Neuronal stem cell (in vitro differentiated cells): ENCODE measurements around the gene IRF2BPL.
A peak's percentile ranks its signal among the peaks of the same experiment; 100 is the strongest.

ENCODE experiments used
- DNase-seq: peaks from one replicate; pipeline ENCODE4 v3.0.0-alpha.2; 2013; ENCODE audit warnings: low spot score
- H2AFZ ChIP-seq: one replicate; pipeline ENCODE4 v1.6.1; 2013; ENCODE audit warnings: mild to moderate bottlenecking, low read length, inconsistent platforms
- H2AK5ac ChIP-seq: 2 replicates; pipeline ENCODE4 v1.6.1; 2013; ENCODE audit warnings: low read depth, mild to moderate bottlenecking, inconsistent platforms, low read length, moderate library complexity, mixed read lengths
- H2BK120ac ChIP-seq: 2 replicates; pipeline ENCODE4 v1.6.1; 2013; ENCODE audit warnings: low read depth, mild to moderate bottlenecking, inconsistent platforms, low read length, moderate library complexity, mixed read lengths
- H2BK12ac ChIP-seq: one replicate; pipeline ENCODE4 v1.6.1; 2013; ENCODE audit warnings: low read length, inconsistent platforms
- H2BK15ac ChIP-seq: 2 replicates; pipeline ENCODE4 v1.6.1; 2013; ENCODE audit warnings: mild to moderate bottlenecking, low read length, inconsistent platforms, mixed read lengths
- H2BK5ac ChIP-seq: one replicate; pipeline ENCODE4 v1.6.1; 2013; ENCODE audit warnings: inconsistent platforms, mild to moderate bottlenecking, low read length, moderate library complexity
- H3K14ac ChIP-seq: one replicate; pipeline ENCODE4 v1.6.1; 2013; ENCODE audit warnings: low read length, inconsistent platforms
- H3K18ac ChIP-seq: 2 replicates; pipeline ENCODE4 v1.6.1; 2013; ENCODE audit warnings: low read length, inconsistent platforms
- H3K23ac ChIP-seq: 2 replicates; pipeline ENCODE4 v1.6.1; 2013; ENCODE audit warnings: low read depth, mild to moderate bottlenecking, mixed read lengths, low read length, inconsistent platforms; ENCODE audit not compliant: poor library complexity
- H3K27ac ChIP-seq: replicated peaks from 3 replicates; pipeline ENCODE4 v1.5.1; 2013; ENCODE audit warnings: low read length, inconsistent platforms
- H3K27me3 ChIP-seq, 3 experiments: 2 replicates each; pipeline ENCODE4 v1.6.1; 2013; ENCODE audit warnings: low read length in 3 of 3, mild to moderate bottlenecking in 2 of 3, inconsistent platforms in 1 of 3, low read depth in 1 of 3, mixed read lengths in 1 of 3, moderate library complexity in 1 of 3; ENCODE audit not compliant: control insufficient read depth in 3 of 3, insufficient read depth in 3 of 3
- H3K36me3 ChIP-seq, 2 donors: replicated peaks in 1 of 2; 2 replicates each; pipeline ENCODE4 v1.6.1; 2013; ENCODE audit warnings: low read length in 2 of 2; ENCODE audit not compliant: control insufficient read depth in 2 of 2, insufficient read depth in 2 of 2
- H3K4ac ChIP-seq: 2 replicates; pipeline ENCODE4 v1.6.1; 2013; ENCODE audit warnings: inconsistent platforms, mild to moderate bottlenecking, low read length, moderate library complexity
- H3K4me1 ChIP-seq, 2 donors: 1 replicate in 1 of 2; 2 replicates in 1 of 2; pipeline ENCODE4 v1.6.1; 2013; ENCODE audit warnings: low read length in 2 of 2, low read depth in 1 of 2; ENCODE audit not compliant: control insufficient read depth in 2 of 2, insufficient read depth in 1 of 2
- H3K4me2 ChIP-seq: one replicate; pipeline ENCODE4 v1.6.1; 2013; ENCODE audit warnings: mild to moderate bottlenecking, low read length, inconsistent platforms; ENCODE audit not compliant: insufficient read depth, poor library complexity, severe bottlenecking
- H3K4me3 ChIP-seq, 2 donors: 2 replicates each; pipeline ENCODE4 v1.5.1; 2013; ENCODE audit warnings: low read length in 2 of 2, mild to moderate bottlenecking in 2 of 2, inconsistent platforms in 1 of 2, moderate library complexity in 1 of 2
- H3K79me1 ChIP-seq: one replicate; pipeline ENCODE4 v1.6.1; 2013; ENCODE audit warnings: low read depth, mild to moderate bottlenecking, inconsistent platforms, low read length, moderate library complexity
- H3K9ac ChIP-seq: one replicate; pipeline ENCODE4 v1.6.1; 2013; ENCODE audit warnings: mild to moderate bottlenecking, low read depth, low read length, inconsistent platforms; ENCODE audit not compliant: poor library complexity
- H3K9me3 ChIP-seq, 2 donors: replicated peaks in 1 of 2; 2 replicates each; pipeline versions ENCODE3 to v1.6.1; 2013; ENCODE audit warnings: low read length in 2 of 2, mild to moderate bottlenecking in 2 of 2, inconsistent platforms in 1 of 2, low read depth in 1 of 2, mixed read lengths in 1 of 2, moderate library complexity in 1 of 2; ENCODE audit not compliant: control insufficient read depth in 2 of 2, insufficient read depth in 1 of 2
- H4K8ac ChIP-seq: one replicate; pipeline ENCODE4 v1.6.1; 2013; ENCODE audit warnings: low read depth, mild to moderate bottlenecking, inconsistent platforms, low read length, moderate library complexity
- H4K91ac ChIP-seq: one replicate; pipeline ENCODE4 v1.6.1; 2013; ENCODE audit warnings: low read length, low read depth, mild to moderate bottlenecking, inconsistent platforms; ENCODE audit not compliant: poor library complexity
- WGBS, 2 donors: extraction: QIAGEN DNeasy Blood & Tissue Kit; methylation state at CpG; one replicate each; pipeline ENCODE4 v1.1.7; 2013; ENCODE audit warnings: missing lambda C conversion rate in 2 of 2, mixed read lengths in 1 of 2; ENCODE audit not compliant: insufficient read length in 2 of 2, insufficient replicate concordance in 1 of 2; ENCODE audit errors: extremely low coverage in 2 of 2; 5-methylcytosine and 5-hydroxymethylcytosine counted together

The IRF2BPL gene

DNA sequence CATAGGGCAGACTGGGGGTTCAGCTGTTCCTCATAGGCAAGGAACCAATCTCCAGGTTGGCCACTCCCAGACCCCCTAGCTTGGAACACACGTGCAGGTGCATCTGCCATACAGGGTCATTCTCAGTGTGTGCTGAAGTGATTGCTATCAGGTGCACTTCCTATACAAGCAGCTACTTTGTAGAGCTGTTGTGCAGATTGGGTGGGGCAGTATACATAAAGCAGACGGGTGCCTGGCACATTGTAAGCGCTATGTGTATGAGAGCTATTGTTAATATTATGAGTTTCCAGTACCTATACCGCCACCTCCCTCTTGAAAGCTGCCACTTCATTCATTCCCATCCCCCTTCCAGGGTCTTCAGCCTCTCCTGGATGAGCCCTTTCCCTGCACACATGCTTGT, 17.3 kb downstream of the IRF2BPL start:
- Histone ChIP-seq H3K4me1 (peaks cover 10 to 20% of the 10 kb centered on the region in 2 donors), H2BK15ac (peak overlapping the region; percentile 32), H3K27me3 (peaks cover 0 to 12% (median 0%) of the 10 kb centered on the region in 3 experiments), H3K9me3 (no peaks in the 10 kb centered on the region), H3K23ac (no peak overlapping the region), H4K8ac (no peak overlapping the region), H3K4ac (no peak overlapping the region), H3K79me1 (no peaks in the 10 kb centered on the region), H2BK5ac (no peak overlapping the region), H2AK5ac (no peak overlapping the region), H3K9ac (no peak overlapping the region), H3K36me3 (no peaks in the 10 kb centered on the region), H2BK120ac (no peak overlapping the region), H3K27ac (no peak overlapping the region), H2BK12ac (no peak overlapping the region), H3K4me2 (no peak overlapping the region), H2AFZ (no peak overlapping the region), H3K18ac (no peak overlapping the region), H4K91ac (no peak overlapping the region), H3K4me3 (no peak overlapping the region), H3K14ac (no peak overlapping the region)
- no CpG with 5 or more reads among the region's 4 CpGs for WGBS, 2 donors
- no peak for DNase-seq

DNA sequence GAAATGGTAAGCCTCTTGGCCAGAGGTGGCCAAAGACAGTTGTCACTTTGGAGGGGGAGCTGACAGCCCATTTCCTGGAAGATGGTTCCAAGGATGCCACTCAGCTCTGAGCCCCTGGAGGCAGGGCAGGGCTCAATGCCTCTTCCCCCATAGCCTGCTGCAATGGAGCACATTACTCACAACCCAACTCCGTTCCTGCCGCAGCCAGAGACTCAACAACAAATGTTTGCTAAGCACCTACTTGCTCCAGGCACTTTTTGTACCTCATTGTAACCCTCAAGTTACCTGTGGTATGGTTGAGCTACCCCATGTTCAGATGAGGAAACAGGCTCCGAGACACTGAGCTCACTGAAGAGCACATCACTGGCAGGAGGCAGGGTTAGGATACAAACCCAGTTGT, 19.5 kb downstream of the IRF2BPL start:
- Histone ChIP-seq H3K27ac (no peak overlapping the region), H3K4me3 (no peak overlapping the region), H3K79me1 (no peaks in the 10 kb centered on the region)

DNA sequence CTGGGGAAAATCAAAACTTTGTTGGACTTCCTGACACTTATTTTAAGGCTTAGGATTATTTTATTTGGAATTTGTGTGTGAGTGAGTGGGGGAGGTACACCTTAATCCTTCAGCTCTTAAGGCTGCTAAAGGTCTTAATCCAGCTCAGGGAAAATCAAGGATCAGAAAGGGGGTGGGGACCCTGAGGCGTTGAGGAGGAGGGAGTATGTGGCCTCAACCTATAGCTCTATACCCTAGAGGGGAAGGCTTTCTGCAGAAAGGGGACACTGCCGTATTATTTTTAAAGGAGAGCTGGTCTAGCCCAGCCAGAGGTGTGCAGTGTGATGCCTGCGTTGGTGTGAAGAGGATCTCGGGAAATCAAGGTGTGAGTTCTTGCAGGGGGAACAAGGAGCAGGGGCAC, 20.0 kb downstream of the IRF2BPL start:
- H2BK12ac ChIP-seq: no peak overlapping the region
- no peak overlapping the region for H3K4me3 ChIP-seq
- no peak overlapping the region for H2BK15ac ChIP-seq
- no CpG with 5 or more reads among the region's 4 CpGs for WGBS, 2 donors
- DNase-seq: no peak
- no peak overlapping the region for H3K4ac ChIP-seq
- H3K4me2 ChIP-seq: no peak overlapping the region
- no peaks in the 10 kb centered on the region for H3K36me3 ChIP-seq
- no peak overlapping the region for H2BK120ac ChIP-seq
- H4K8ac ChIP-seq: no peak overlapping the region
- H3K23ac ChIP-seq: no peak overlapping the region
- H3K18ac ChIP-seq: no peak overlapping the region
- no peak overlapping the region for H4K91ac ChIP-seq
- H3K9me3 ChIP-seq: no peaks in the 10 kb centered on the region
- no peak overlapping the region for H2AFZ ChIP-seq
- H3K4me1 ChIP-seq: peaks cover 5 to 25% of the 10 kb centered on the region in 2 donors
- no peak overlapping the region for H2BK5ac ChIP-seq
- no peak overlapping the region for H3K27ac ChIP-seq
- peak overlapping the region; percentile 74 for H2AK5ac ChIP-seq
- no peak overlapping the region for H3K9ac ChIP-seq
- H3K79me1 ChIP-seq: no peaks in the 10 kb centered on the region
- H3K14ac ChIP-seq: no peak overlapping the region
- peaks cover 0 to 12% (median 0%) of the 10 kb centered on the region in 3 experiments for H3K27me3 ChIP-seq

More for the DNA sequence above, 19.5 kb downstream of the IRF2BPL start:
- no peak overlapping the region for H2AFZ ChIP-seq
- H3K27me3 ChIP-seq: peaks cover 0 to 12% (median 0%) of the 10 kb centered on the region in 3 experiments
- H3K4me1 ChIP-seq: peaks cover 5 to 23% of the 10 kb centered on the region in 2 donors
- no peaks in the 10 kb centered on the region for H3K9me3 ChIP-seq
- no peak overlapping the region for H2BK15ac ChIP-seq
- no peak overlapping the region for H3K4ac ChIP-seq
- peak overlapping the region; percentile 2 for H3K18ac ChIP-seq
- no CpG with 5 or more reads among the region's 3 CpGs for WGBS, 2 donors
- H4K91ac ChIP-seq: no peak overlapping the region
- no peak overlapping the region for H2BK120ac ChIP-seq
- H3K23ac ChIP-seq: no peak overlapping the region
- no peak overlapping the region for H4K8ac ChIP-seq
- H3K14ac ChIP-seq: peak overlapping the region; percentile 64
- H2BK12ac ChIP-seq: no peak overlapping the region
- H2AK5ac ChIP-seq: peak overlapping the region; percentile 74
- H3K4me2 ChIP-seq: no peak overlapping the region
- no peak overlapping the region for H3K9ac ChIP-seq
- no peak overlapping the region for H2BK5ac ChIP-seq
- no peak for DNase-seq
- H3K36me3 ChIP-seq: no peaks in the 10 kb centered on the region

DNA sequence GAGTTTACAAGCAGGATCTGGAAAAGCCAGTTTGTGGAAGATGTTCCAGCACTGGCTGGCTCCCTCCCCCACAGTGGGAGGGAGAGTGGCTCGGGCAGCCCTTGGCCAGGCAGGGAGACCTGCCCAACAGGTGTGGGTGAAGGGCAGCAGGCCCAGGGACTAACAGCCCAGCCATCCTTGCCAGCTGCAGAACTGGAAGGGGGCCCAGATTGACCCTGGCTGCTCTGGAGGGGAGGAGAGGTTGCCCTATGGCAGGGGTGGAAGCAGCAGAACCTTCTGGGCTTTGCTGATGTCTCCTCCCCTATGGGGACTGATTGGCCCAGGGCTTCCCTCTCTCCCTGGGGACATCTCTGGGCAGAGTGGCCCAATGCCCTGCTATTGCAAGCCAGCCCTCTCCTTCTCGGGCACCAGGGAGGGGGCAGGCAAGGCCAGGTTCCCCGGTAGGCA, 20.5 kb downstream of the IRF2BPL start:
- no peak overlapping the region for H3K14ac ChIP-seq
- H3K36me3 ChIP-seq: no peaks in the 10 kb centered on the region
- H3K27ac ChIP-seq: no peak overlapping the region
- H2BK5ac ChIP-seq: no peak overlapping the region
- H4K8ac ChIP-seq: no peak overlapping the region
- peak overlapping the region; percentile 12 for H2AK5ac ChIP-seq
- WGBS, 2 donors: no CpG with 5 or more reads among the region's 3 CpGs
- H4K91ac ChIP-seq: no peak overlapping the region
- H3K79me1 ChIP-seq: no peaks in the 10 kb centered on the region
- H3K9me3 ChIP-seq: no peaks in the 10 kb centered on the region
- no peak overlapping the region for H3K9ac ChIP-seq
- H3K4ac ChIP-seq: no peak overlapping the region
- H2BK12ac ChIP-seq: no peak overlapping the region
- H3K23ac ChIP-seq: no peak overlapping the region
- H3K18ac ChIP-seq: peak overlapping the region; percentile 44
- H3K4me2 ChIP-seq: no peak overlapping the region
- peak overlapping the region; percentile 17 for H2AFZ ChIP-seq
- no peak overlapping the region for H3K4me3 ChIP-seq
- peaks cover 5 to 26% of the 10 kb centered on the region in 2 donors for H3K4me1 ChIP-seq
- H2BK120ac ChIP-seq: no peak overlapping the region
- H3K27me3 ChIP-seq: peaks cover 0 to 12% (median 0%) of the 10 kb centered on the region in 3 experiments
- H2BK15ac ChIP-seq: no peak overlapping the region
- DNase-seq: no peak
